ENCODE data around the gene CDR2. TPM values are rescaled to one million over a fixed set of nuclear protein-coding genes. Genes with fewer than 3 reads are reported as not detected.

Gene CDR2
- total RNA-seq, 1 experiment from 2014 or later = 14.7 TPM

GRCh38 chr16:22299036-22299435 is 75.4 kb downstream of the CDR2 start:
- peak overlapping the region; percentile 96 for H3K4me2 ChIP-seq (ENCODE audit: low read length)
- POLR2A ChIA-PET (ENCODE audit: unreplicated experiment) = interaction anchor here (0.6 kb wide), 1 partner anchor 93 kb away, joined by 3 read pairs; the partner anchor contains the start of gene EEF2K
- no TSS peak for BruUV-seq (replicated peaks)

GRCh38 chr16:22297871-22298733 is 76.3 kb downstream of the CDR2 start:
- peak overlapping the region; percentile 91 for H3K4me3 ChIP-seq (ENCODE audit: low read length)
- H3K79me2 ChIP-seq (ENCODE audit: low read length) = peaks cover 55% of the 10 kb centered on the region
- TF ChIP-seq CTCF (conservative IDR thresholded peaks at IDR 0.05; ENCODE audit: low read depth, low read length) (no peak), EZH2phosphoT487 (IDR thresholded peaks at IDR 0.05; ENCODE audit: borderline replicate concordance, low read length) (no peak), EZH2 (IDR thresholded peaks at IDR 0.05; ENCODE audit: low read length, unreplicated experiment) (no peak)
- no peaks in the 10 kb centered on the region for H3K4me1 ChIP-seq (ENCODE audit: insufficient read depth, low read length)
- no peaks in the 10 kb centered on the region for H3K27me3 ChIP-seq (ENCODE audit: low read length)
- CTCF ChIA-PET = no interaction called here
- peak overlapping the region; percentile 96 for H3K4me2 ChIP-seq (ENCODE audit: low read length)
- DNase-seq = peak; percentile 89
- TSS peak; percentile 100 for BruUV-seq (replicated peaks)
- intact Hi-C loops (cut with micrococcal nuclease) = loop anchor here (1.0 kb wide), 2 partner anchors 92 to 102 kb away; partner anchors contain the start of gene EEF2K
- peak overlapping the region; percentile 100 for H3K9ac ChIP-seq (ENCODE audit: low read length)
- H3K9me3 ChIP-seq (ENCODE audit: low read length) = no peaks in the 10 kb centered on the region
- peak; percentile 32 for ATAC-seq
- peak overlapping the region; percentile 95 for H3K27ac ChIP-seq (ENCODE audit: low read length)
- no peaks in the 10 kb centered on the region for H3K9me2 ChIP-seq (replicated peaks; ENCODE audit: low read length)
- H4K20me1 ChIP-seq (ENCODE audit: low read length) = peaks cover 17% of the 10 kb centered on the region
- POLR2A ChIA-PET (ENCODE audit: unreplicated experiment) = interaction anchor here (0.6 to 0.7 kb wide), 2 partner anchors 92 to 106 kb away, joined by 3 read pairs; partner anchors contain the start of gene EEF2K
- peaks cover 7% of the 10 kb centered on the region; the same call in 1 of the 2 replicates for H3K36me3 ChIP-seq (ENCODE audit: low read depth, low read length)
- peak overlapping the region; percentile 69 for H2AFZ ChIP-seq (ENCODE audit: low read length)
- no peaks in the 10 kb centered on the region for H3F3A ChIP-seq (ENCODE audit: low read length, unreplicated experiment)

More at GRCh38 chr16:22299036-22299435, 75.4 kb downstream of the CDR2 start:
- H3K27ac ChIP-seq (ENCODE audit: low read length) = no peak overlapping the region
- H3K9ac ChIP-seq (ENCODE audit: low read length) = no peak overlapping the region
- peaks cover 57% of the 10 kb centered on the region for H3K79me2 ChIP-seq (ENCODE audit: low read length)
- no peaks in the 10 kb centered on the region for H3K4me1 ChIP-seq (ENCODE audit: insufficient read depth, low read length)
- no peak overlapping the region for H2AFZ ChIP-seq (ENCODE audit: low read length)
- CTCF ChIA-PET = interaction anchor here (0.7 kb wide), 1 partner anchor 28 kb away, joined by 11 read pairs; no protein-coding TSS in a partner anchor
- no peak for ATAC-seq
- no peaks in the 10 kb centered on the region for H3K27me3 ChIP-seq (ENCODE audit: low read length)
- DNase-seq = no peak
- H3K36me3 ChIP-seq (ENCODE audit: low read depth, low read length) = peaks cover 7% of the 10 kb centered on the region; the same call in 1 of the 2 replicates
- intact Hi-C loops (cut with micrococcal nuclease) = no loop called here
- no peaks in the 10 kb centered on the region for H3K9me2 ChIP-seq (replicated peaks; ENCODE audit: low read length)
- H3F3A ChIP-seq (ENCODE audit: low read length, unreplicated experiment) = no peaks in the 10 kb centered on the region
- no peaks in the 10 kb centered on the region for H3K9me3 ChIP-seq (ENCODE audit: low read length)
- peak overlapping the region; percentile 91 for H3K4me3 ChIP-seq (ENCODE audit: low read length)
- peaks cover 17% of the 10 kb centered on the region for H4K20me1 ChIP-seq (ENCODE audit: low read length)
- TF ChIP-seq EZH2phosphoT487 (IDR thresholded peaks at IDR 0.05; ENCODE audit: borderline replicate concordance, low read length) (no peak), CTCF (conservative IDR thresholded peaks at IDR 0.05; ENCODE audit: low read depth, low read length) (no peak), EZH2 (IDR thresholded peaks at IDR 0.05; ENCODE audit: low read length, unreplicated experiment) (no peak)
